Right lobe of liver (tissue), 6 donors: Measurements from ENCODE around the gene SIX2. TPM values are rescaled to one million over a fixed set of nuclear protein-coding genes. Genes with fewer than 3 reads are reported as not detected.

Source experiments
- ATAC-seq, 4 donors: fragments of 200-7000 bp; cut with Tn5 transposase; one replicate each; pipeline ENCODE4 v1.9.1; 2020; ENCODE audit warnings: mild to moderate bottlenecking in 4 of 4, moderate library complexity in 4 of 4
- DNase-seq, 3 donors: peaks; one replicate each; pipeline ENCODE4 v3.0.0-alpha.2; 2020
- H3K27ac ChIP-seq, 3 donors: fragments of 200-600 bp; one replicate each; pipeline ENCODE4 v1.8.0; 2022
- H3K27me3 ChIP-seq, 2 donors: fragments of 200-600 bp; one replicate each; pipeline ENCODE4 v1.8.0; 2022
- H3K36me3 ChIP-seq, 4 donors: fragments of 200-600 bp; sonication (generic) in 1 of 4; one replicate each; pipeline versions ENCODE4 v1.5.1 to v1.8.0; 2017 to 2022; ENCODE audit warnings: control low read depth in 1 of 4
- H3K4me1 ChIP-seq, 4 donors: fragments of 200-600 bp; sonication (generic) in 1 of 4; one replicate each; pipeline versions ENCODE4 v1.5.1 to v1.8.0; 2017 to 2022; ENCODE audit warnings: control low read depth in 1 of 4
- H3K4me3 ChIP-seq, 3 donors: fragments of 200-600 bp; one replicate each; pipeline ENCODE4 v1.8.0; 2022
- H3K9me3 ChIP-seq, 4 donors: fragments of 200-600 bp; sonication (generic) in 1 of 4; one replicate each; pipeline versions ENCODE4 v1.5.1 to v1.8.0; 2017 to 2022; ENCODE audit warnings: control low read depth in 1 of 4
- CTCF ChIP-seq, 4 donors: fragments of 200-600 bp in 3 of 4; fragments of 450-650 bp in 1 of 4; IDR thresholded peaks; one replicate each; pipeline versions ENCODE4 v1.5.1 to v1.8.0; 2016 to 2022; ENCODE audit warnings: antibody characterized with exemption in 4 of 4, mild to moderate bottlenecking in 2 of 4
- POLR2A ChIP-seq: fragments of 450-650 bp; IDR thresholded peaks from one replicate; pipeline ENCODE4 v1.6.1; 2017; ENCODE audit warnings: antibody characterized with exemption, mild to moderate bottlenecking
- WGBS: methylation state at CpG from one replicate; pipeline ENCODE4 v1.1.6; 2018; ENCODE audit warnings: low coverage, low lambda C conversion rate; ENCODE audit not compliant: insufficient coverage; ENCODE audit errors: missing lambda C conversion rate; 5-methylcytosine and 5-hydroxymethylcytosine counted together
- intact Hi-C, 2 donors: fragments of 100-400 bp; cut with DNase I; formaldehyde crosslinking; loops; one replicate each; pipeline versions ENCODE4 v1.11.2 to v1.14.1; 2022
- long read RNA-seq: library from polyadenylated mRNA; unstranded; transcript quantifications from one replicate; pipeline ENCODE4 v2.0.0, GENCODE V29; 2019
- total RNA-seq, 6 experiments: library from RNA; depleted of rRNA in 2 of 6; stranded (reverse); fragments of >200 nt in 2 of 6; fragmentation: NEBNext Ultra II Directional in 3 of 6; extraction: Animal tissue kit (Norgen Biotek cat#: 25700) in 3 of 6; gene quantifications; one replicate each; pipeline versions ENCODE4 v1.1.0 to v1.2.4, GENCODE V29; 2016 to 2023
- donor health status: DM: no; HTN: yes; CAD: no.
- donor health status: DM: no; HTN: no; CAD: no.
- donor health status: DM: no; HTN: no; CAD: no.
- donor health status: DM: no; HTN: yes; CAD: no.
- donor health status: DM: no; HTN: yes; CAD: no.

SIX2 gene
- not detected for total RNA-seq
- long read RNA-seq = 0 reads

GRCh38 chr2:45009303-45009927 lies at the start of gene SIX2:
Gene SIX2, minus strand, starts transcription at chr2:45009452. Its CDS starts 342 bp downstream, at chr2:45009110.
- H3K4me3 ChIP-seq = peak within 1 kb of the TSS; percentile 1 to 39 (median 25)
- DNase-seq (peak; percentile 47 to 58 (median 58)), ATAC-seq (peak; percentile 43 to 76 (median 72))
- no peak within 1 kb of the TSS for H3K27ac ChIP-seq
- intact Hi-C loops = no loop called here
- WGBS = 4% methylated on average over 28 of the region's 61 CpGs
- TF ChIP-seq POLR2A (no peak), CTCF (IDR thresholded peaks at IDR 0.05) (no peak)
- no peaks in the 10 kb centered on the region for H3K9me3 ChIP-seq
- H3K4me1 ChIP-seq = peaks cover 0 to 42% (median 8%) of the 10 kb centered on the region in 4 donors
- peaks cover 32 to 67% of the 10 kb centered on the region in 2 donors for H3K27me3 ChIP-seq
- H3K36me3 ChIP-seq = no peaks in the 10 kb centered on the region

GRCh38 chr2:45055162-45055605 lies 45.9 kb upstream of the SIX2 start:
- WGBS = 56% methylated on average over 4 of the region's 7 CpGs

GRCh38 chr2:45053966-45054365 lies 44.7 kb upstream of the SIX2 start:
- ATAC-seq (no peak), DNase-seq (no peak)
- Histone ChIP-seq H3K36me3 (no peaks in the 10 kb centered on the region), H3K27me3 (no peaks in the 10 kb centered on the region), H3K27ac (no peak overlapping the region), H3K4me1 (no peaks in the 10 kb centered on the region), H3K9me3 (no peaks in the 10 kb centered on the region), H3K4me3 (no peak overlapping the region)
- 75% methylated on average over 5 of the region's 8 CpGs for WGBS
- TF ChIP-seq CTCF (IDR thresholded peaks at IDR 0.05) (no peak), POLR2A (no peak)
- intact Hi-C loops = no loop called here

More at GRCh38 chr2:45055162-45055605, 45.9 kb upstream of the SIX2 start:
- no peak for DNase-seq
- Histone ChIP-seq H3K27me3 (no peaks in the 10 kb centered on the region), H3K4me1 (no peaks in the 10 kb centered on the region), H3K9me3 (no peaks in the 10 kb centered on the region), H3K4me3 (no peak overlapping the region), H3K36me3 (no peaks in the 10 kb centered on the region), H3K27ac (no peak overlapping the region)
- intact Hi-C loops = no loop called here
- TF ChIP-seq CTCF (IDR thresholded peaks at IDR 0.05) (no peak), POLR2A (no peak)
- ATAC-seq = no peak

GRCh38 chr2:45052388-45052928 lies 43.2 kb upstream of the SIX2 start:
- intact Hi-C loops = no loop called here
- no peaks in the 10 kb centered on the region for H3K9me3 ChIP-seq
- ATAC-seq = no peak
- H3K36me3 ChIP-seq = no peaks in the 10 kb centered on the region
- TF ChIP-seq POLR2A = no peak
- TF ChIP-seq CTCF (IDR thresholded peaks at IDR 0.05) = no peak
- H3K4me3 ChIP-seq = no peak overlapping the region
- 76% methylated on average over 5 of the region's 5 CpGs for WGBS
- no peak overlapping the region for H3K27ac ChIP-seq
- no peaks in the 10 kb centered on the region for H3K4me1 ChIP-seq
- H3K27me3 ChIP-seq = no peaks in the 10 kb centered on the region
- no peak for DNase-seq
